Choroid plexus epithelial cell (primary cell): ENCODE measurements around the gene TBX4.

Experiments used
- DNase-seq: peaks from one replicate; pipeline ENCODE4 v3.0.0-alpha.2; 2010; ENCODE audit warnings: low read depth
- H3K4me3 ChIP-seq: 2 replicates; pipeline ENCODE4 v1.5.1; 2011; ENCODE audit warnings: low read depth, mild to moderate bottlenecking, control low read depth, low read length, moderate library complexity
- CTCF ChIP-seq: conservative IDR thresholded peaks from 2 replicates; pipeline ENCODE4 v1.5.1; 2011; ENCODE audit warnings: low read depth, mild to moderate bottlenecking, control low read depth, inconsistent platforms, low read length, moderate library complexity

The TBX4 gene

GRCh38 chr17:61494325-61495160 is 42.3 kb downstream of the TBX4 start:
- no peak for TF ChIP-seq CTCF
- H3K4me3 ChIP-seq, result no peak overlapping the region
- DNase-seq, result no peak

GRCh38 chr17:61495161-61495857 is 43.1 kb downstream of the TBX4 start:
- H3K4me3 ChIP-seq, result peak overlapping the region; percentile 10
- TF ChIP-seq CTCF, result no peak
- peak; percentile 22 for DNase-seq

GRCh38 chr17:61496174-61496956 is 44.1 kb downstream of the TBX4 start:
- H3K4me3 ChIP-seq, result no peak overlapping the region
- no peak for DNase-seq

GRCh38 chr17:61496957-61497653 is 44.9 kb downstream of the TBX4 start:
- no peak for DNase-seq
- no peak for TF ChIP-seq CTCF
- H3K4me3 ChIP-seq, result no peak overlapping the region

More at GRCh38 chr17:61496174-61496956, 44.1 kb downstream of the TBX4 start:
- TF ChIP-seq CTCF, result no peak

- DNase-seq, result no peak
- TF ChIP-seq CTCF, result no peak
- H3K4me3 ChIP-seq, result no peak overlapping the region
Measured at GRCh38 chr17:61498042-61498994, 46.1 kb downstream of the TBX4 start.
